Activated naive CD8-positive, alpha-beta T cell treated with anti-CD3 and anti-CD28 coated beads for 36 hours (primary cell): ENCODE data around the gene APOLD1. TPM values are rescaled to one million over a fixed set of nuclear protein-coding genes. Genes with fewer than 3 reads are reported as not detected.

Source experiments
- DNase-seq: peaks from one replicate; pipeline ENCODE4 v3.0.0; 2021
- H3K27ac Mint-ChIP-seq: one replicate; pipeline ENCODE4 v1.8.0; 2022; ENCODE audit warnings: mild to moderate bottlenecking, moderate library complexity, mixed read lengths
- H3K27me3 Mint-ChIP-seq: one replicate; pipeline ENCODE4 v1.8.0; 2022; ENCODE audit warnings: mild to moderate bottlenecking, mixed read lengths
- H3K36me3 Mint-ChIP-seq: one replicate; pipeline ENCODE4 v1.8.0; 2021; ENCODE audit warnings: mild to moderate bottlenecking, mixed read lengths
- H3K4me1 Mint-ChIP-seq: one replicate; pipeline ENCODE4 v1.8.0; 2021; ENCODE audit warnings: mixed read lengths
- H3K4me3 Mint-ChIP-seq: one replicate; pipeline ENCODE4 v1.8.0; 2022; ENCODE audit warnings: mild to moderate bottlenecking, moderate library complexity, mixed read lengths
- H3K9me3 Mint-ChIP-seq: one replicate; pipeline ENCODE4 v1.8.0; 2022; ENCODE audit warnings: mixed read lengths
- total RNA-seq, 2 experiments: library from RNA; stranded (reverse); gene quantifications; one replicate each; pipeline ENCODE4 v1.2.3, GENCODE V29; 2021

APOLD1 gene
- total RNA-seq, 2 experiments from 2014 or later, result 2.3 to 3.1 TPM

- H3K27ac Mint-ChIP-seq, result no peak overlapping the region
- peaks cover 10% of the 10 kb centered on the region for H3K9me3 Mint-ChIP-seq
- no peak for DNase-seq
- H3K36me3 Mint-ChIP-seq, result peaks cover 3% of the 10 kb centered on the region
- H3K4me3 Mint-ChIP-seq, result no peak overlapping the region
- H3K4me1 Mint-ChIP-seq, result no peaks in the 10 kb centered on the region
- no peaks in the 10 kb centered on the region for H3K27me3 Mint-ChIP-seq
Measured at GRCh38 chr12:12774791-12775190, 10.7 kb upstream of the APOLD1 start.

GRCh38 chr12:12776261-12776660, 9.2 kb upstream of the APOLD1 start:
- Mint-ChIP-seq H3K4me3 (no peak overlapping the region), H3K9me3 (peaks cover 5% of the 10 kb centered on the region), H3K4me1 (no peaks in the 10 kb centered on the region), H3K27ac (no peak overlapping the region), H3K36me3 (no peaks in the 10 kb centered on the region), H3K27me3 (no peaks in the 10 kb centered on the region)
- no peak for DNase-seq

- peaks cover 4% of the 10 kb centered on the region for H3K9me3 Mint-ChIP-seq
Measured at GRCh38 chr12:12777092-12777491, 8.4 kb upstream of the APOLD1 start.

GRCh38 chr12:12779007-12779406, 6.5 kb upstream of the APOLD1 start:
- H3K27me3 Mint-ChIP-seq, result no peaks in the 10 kb centered on the region
- no peaks in the 10 kb centered on the region for H3K36me3 Mint-ChIP-seq
- no peak overlapping the region for H3K27ac Mint-ChIP-seq
- H3K4me3 Mint-ChIP-seq, result no peak overlapping the region
- H3K9me3 Mint-ChIP-seq, result no peaks in the 10 kb centered on the region
- no peak for DNase-seq
- H3K4me1 Mint-ChIP-seq, result no peaks in the 10 kb centered on the region

More at GRCh38 chr12:12777092-12777491, 8.4 kb upstream of the APOLD1 start:
- no peak overlapping the region for H3K4me3 Mint-ChIP-seq
- DNase-seq, result no peak
- no peaks in the 10 kb centered on the region for H3K4me1 Mint-ChIP-seq
- no peaks in the 10 kb centered on the region for H3K36me3 Mint-ChIP-seq
- no peak overlapping the region for H3K27ac Mint-ChIP-seq
- H3K27me3 Mint-ChIP-seq, result no peaks in the 10 kb centered on the region

- Mint-ChIP-seq H3K4me1 (no peaks in the 10 kb centered on the region), H3K36me3 (no peaks in the 10 kb centered on the region), H3K27me3 (no peaks in the 10 kb centered on the region), H3K4me3 (no peak overlapping the region), H3K9me3 (no peaks in the 10 kb centered on the region), H3K27ac (no peak overlapping the region)
- no peak for DNase-seq
Measured at GRCh38 chr12:12779529-12779928, 5.9 kb upstream of the APOLD1 start.

- no peaks in the 10 kb centered on the region for H3K9me3 Mint-ChIP-seq
- no peaks in the 10 kb centered on the region for H3K27me3 Mint-ChIP-seq
Measured at GRCh38 chr12:12784116-12784515, 1.3 kb upstream of the APOLD1 start.

GRCh38 chr12:12786351-12786705, 869 bp downstream of the APOLD1 start:
- Mint-ChIP-seq H3K27ac (peak overlapping the region; percentile 84), H3K9me3 (no peaks in the 10 kb centered on the region)

More at GRCh38 chr12:12784116-12784515, 1.3 kb upstream of the APOLD1 start:
- H3K4me1 Mint-ChIP-seq, result peaks cover 28% of the 10 kb centered on the region
- H3K4me3 Mint-ChIP-seq, result no peak overlapping the region
- H3K27ac Mint-ChIP-seq, result no peak overlapping the region
- H3K36me3 Mint-ChIP-seq, result peaks cover 4% of the 10 kb centered on the region
- DNase-seq, result no peak

GRCh38 chr12:12786706-12787601, 1.5 kb downstream of the APOLD1 start:
- Mint-ChIP-seq H3K27ac (peak overlapping the region; percentile 94), H3K36me3 (peaks cover 4% of the 10 kb centered on the region), H3K4me3 (peak overlapping the region; percentile 86), H3K9me3 (no peaks in the 10 kb centered on the region), H3K27me3 (no peaks in the 10 kb centered on the region), H3K4me1 (peaks cover 30% of the 10 kb centered on the region)
- peak; percentile 82 for DNase-seq

More at GRCh38 chr12:12786351-12786705, 869 bp downstream of the APOLD1 start:
- H3K36me3 Mint-ChIP-seq, result peaks cover 4% of the 10 kb centered on the region
- peaks cover 30% of the 10 kb centered on the region for H3K4me1 Mint-ChIP-seq
- H3K4me3 Mint-ChIP-seq, result peak overlapping the region; percentile 86
- DNase-seq, result no peak
- H3K27me3 Mint-ChIP-seq, result no peaks in the 10 kb centered on the region

GRCh38 chr12:12788131-12788530, 2.7 kb downstream of the APOLD1 start:
- no peaks in the 10 kb centered on the region for H3K9me3 Mint-ChIP-seq
- peaks cover 30% of the 10 kb centered on the region for H3K4me1 Mint-ChIP-seq
- peaks cover 4% of the 10 kb centered on the region for H3K36me3 Mint-ChIP-seq
- peak overlapping the region; percentile 94 for H3K27ac Mint-ChIP-seq
- no peaks in the 10 kb centered on the region for H3K27me3 Mint-ChIP-seq
- DNase-seq, result no peak
- peak overlapping the region; percentile 86 for H3K4me3 Mint-ChIP-seq

- Mint-ChIP-seq H3K27ac (peak overlapping the region; percentile 94), H3K9me3 (no peaks in the 10 kb centered on the region), H3K27me3 (no peaks in the 10 kb centered on the region), H3K36me3 (peaks cover 4% of the 10 kb centered on the region), H3K4me1 (peaks cover 30% of the 10 kb centered on the region), H3K4me3 (peak overlapping the region; percentile 72)
- DNase-seq, result peak; percentile 46
Measured at GRCh38 chr12:12788675-12789368, 3.4 kb downstream of the APOLD1 start.

GRCh38 chr12:12790956-12791355, 5.5 kb downstream of the APOLD1 start:
- Mint-ChIP-seq H3K36me3 (peaks cover 1% of the 10 kb centered on the region), H3K4me3 (no peak overlapping the region), H3K27me3 (no peaks in the 10 kb centered on the region), H3K27ac (no peak overlapping the region), H3K4me1 (peaks cover 17% of the 10 kb centered on the region), H3K9me3 (no peaks in the 10 kb centered on the region)
- DNase-seq, result no peak

- no peak for DNase-seq
- H3K9me3 Mint-ChIP-seq, result no peaks in the 10 kb centered on the region
- peaks cover 14% of the 10 kb centered on the region for H3K4me1 Mint-ChIP-seq
- H3K27ac Mint-ChIP-seq, result no peak overlapping the region
- H3K36me3 Mint-ChIP-seq, result peaks cover 1% of the 10 kb centered on the region
- no peak overlapping the region for H3K4me3 Mint-ChIP-seq
- no peaks in the 10 kb centered on the region for H3K27me3 Mint-ChIP-seq
Measured at GRCh38 chr12:12791756-12792369, 6.4 kb downstream of the APOLD1 start.

GRCh38 chr12:12792421-12792820, 7.0 kb downstream of the APOLD1 start:
- Mint-ChIP-seq H3K4me1 (peaks cover 14% of the 10 kb centered on the region), H3K36me3 (peaks cover 1% of the 10 kb centered on the region), H3K27me3 (no peaks in the 10 kb centered on the region), H3K4me3 (no peak overlapping the region), H3K27ac (no peak overlapping the region), H3K9me3 (no peaks in the 10 kb centered on the region)
- DNase-seq, result no peak

- H3K27me3 Mint-ChIP-seq, result no peaks in the 10 kb centered on the region
- H3K27ac Mint-ChIP-seq, result no peak overlapping the region
- H3K4me3 Mint-ChIP-seq, result no peak overlapping the region
- no peak for DNase-seq
- H3K36me3 Mint-ChIP-seq, result no peaks in the 10 kb centered on the region
- H3K9me3 Mint-ChIP-seq, result no peaks in the 10 kb centered on the region
- H3K4me1 Mint-ChIP-seq, result peaks cover 1% of the 10 kb centered on the region
Measured at GRCh38 chr12:12794686-12795085, 9.2 kb downstream of the APOLD1 start.

- Mint-ChIP-seq H3K9me3 (no peaks in the 10 kb centered on the region), H3K27me3 (no peaks in the 10 kb centered on the region), H3K27ac (no peak overlapping the region), H3K4me1 (peaks cover 6% of the 10 kb centered on the region), H3K36me3 (no peaks in the 10 kb centered on the region), H3K4me3 (no peak overlapping the region)
- no peak for DNase-seq
Measured at GRCh38 chr12:12796171-12796570, 10.7 kb downstream of the APOLD1 start.
